RWPE2 (cell line): ENCODE data around the gene ZDHHC11.
"Not testable (repeated sequence)": the region's sequence is repeated elsewhere in the genome, so short reads cannot be mapped to it uniquely, and the experiment has no call there.

ENCODE experiments used
- ATAC-seq: fragments of 200-7000 bp; cut with Tn5 transposase; 3 replicates; pipeline ENCODE4 v1.9.1; 2021; ENCODE audit warnings: low read depth
- DNase-seq: peaks from one replicate; pipeline ENCODE4 v3.0.0-alpha.2; 2020; ENCODE audit warnings: low spot score
- H3K27ac ChIP-seq: fragments of 450-650 bp; 2 replicates; pipeline ENCODE4 v1.5.1; 2017; ENCODE audit warnings: mild to moderate bottlenecking; ENCODE audit not compliant: poor library complexity, severe bottlenecking
- H3K27me3 ChIP-seq: fragments of 250-450 bp; sonication (Bioruptor Pico); 2 replicates; pipeline ENCODE4 v1.5.1; 2021; ENCODE audit warnings: mild to moderate bottlenecking, moderate library complexity; ENCODE audit not compliant: insufficient read depth, poor library complexity, severe bottlenecking
- H3K36me3 ChIP-seq: fragments of 250-450 bp; sonication (Bioruptor Pico); 2 replicates; pipeline ENCODE4 v1.5.1; 2020; ENCODE audit warnings: low read depth, mild to moderate bottlenecking, moderate library complexity
- H3K4me1 ChIP-seq: fragments of 250-450 bp; sonication (Bioruptor Pico); 2 replicates; pipeline ENCODE4 v1.5.1; 2021; ENCODE audit warnings: mild to moderate bottlenecking, moderate library complexity; ENCODE audit not compliant: insufficient read depth, poor library complexity, severe bottlenecking
- H3K4me3 ChIP-seq: fragments of 250-450 bp; sonication (Bioruptor Pico); 2 replicates; pipeline ENCODE4 v1.5.1; 2021; ENCODE audit warnings: mild to moderate bottlenecking, moderate library complexity; ENCODE audit not compliant: severe bottlenecking
- H3K9me3 ChIP-seq: fragments of 250-450 bp; sonication (Bioruptor Pico); 2 replicates; pipeline ENCODE4 v1.5.1; 2021; ENCODE audit warnings: mild to moderate bottlenecking, moderate library complexity; ENCODE audit not compliant: severe bottlenecking
- CTCF ChIP-seq: fragments of 450-650 bp; IDR thresholded peaks from one replicate; pipeline ENCODE4 v1.5.1; 2017; ENCODE audit warnings: mild to moderate bottlenecking, moderate library complexity; ENCODE audit not compliant: poor library complexity, severe bottlenecking

Gene ZDHHC11

GRCh38 chr5:851553-851952 is 767 bp upstream of the ZDHHC11 start:
- DNase-seq, result peak; percentile 52
- no peak for TF ChIP-seq CTCF
- no peaks in the 10 kb centered on the region for H3K9me3 ChIP-seq
- no peaks in the 10 kb centered on the region for H3K36me3 ChIP-seq
- H3K4me1 ChIP-seq, result no peaks in the 10 kb centered on the region
- H3K4me3 ChIP-seq, result no peak overlapping the region
- ATAC-seq, result no peak
- H3K27me3 ChIP-seq, result peaks cover 29% of the 10 kb centered on the region
- H3K27ac ChIP-seq, result no peak overlapping the region

GRCh38 chr5:851076-851475 is 290 bp upstream of the ZDHHC11 start:
- Histone ChIP-seq H3K4me3 (no peak overlapping the region), H3K9me3 (no peaks in the 10 kb centered on the region), H3K36me3 (no peaks in the 10 kb centered on the region), H3K27me3 (peaks cover 29% of the 10 kb centered on the region), H3K4me1 (no peaks in the 10 kb centered on the region), H3K27ac (no peak overlapping the region)
- ATAC-seq, result peak; percentile 4; the same call in 1 of the 3 replicates
- no peak for TF ChIP-seq CTCF
- peak; percentile 49 for DNase-seq

- DNase-seq, result peak; percentile 65
These were observed 1.0 kb downstream of the ZDHHC11 start for GRCh38 chr5:849651-850301.

GRCh38 chr5:848671-849111 is 2.1 kb downstream of the ZDHHC11 start:
- no peaks in the 10 kb centered on the region for H3K9me3 ChIP-seq
- TF ChIP-seq CTCF, result no peak
- no peak overlapping the region for H3K4me3 ChIP-seq
- H3K36me3 ChIP-seq, result no peaks in the 10 kb centered on the region
- DNase-seq, result peak; percentile 64
- no peaks in the 10 kb centered on the region for H3K4me1 ChIP-seq
- H3K27me3 ChIP-seq, result peaks cover 29% of the 10 kb centered on the region
- no peak overlapping the region for H3K27ac ChIP-seq
- ATAC-seq, result no peak

More at GRCh38 chr5:849651-850301, 1.0 kb downstream of the ZDHHC11 start:
- H3K4me1 ChIP-seq, result no peaks in the 10 kb centered on the region
- no peak overlapping the region for H3K4me3 ChIP-seq
- H3K27me3 ChIP-seq, result peaks cover 29% of the 10 kb centered on the region
- H3K27ac ChIP-seq, result no peak overlapping the region
- no peak for TF ChIP-seq CTCF
- no peaks in the 10 kb centered on the region for H3K36me3 ChIP-seq
- ATAC-seq, result no peak
- H3K9me3 ChIP-seq, result no peaks in the 10 kb centered on the region

- H3K4me3 ChIP-seq, H3K9me3 ChIP-seq, H3K27ac ChIP-seq, ATAC-seq, H3K4me1 ChIP-seq, H3K36me3 ChIP-seq: not testable (repeated sequence)
- peaks cover 29% of the 10 kb centered on the region for H3K27me3 ChIP-seq
- peak; percentile 45 for DNase-seq
These were observed 3.0 kb downstream of the ZDHHC11 start for GRCh38 chr5:847736-848135.

GRCh38 chr5:847212-847611 is 3.6 kb downstream of the ZDHHC11 start:
- not testable (repeated sequence) for H3K9me3 ChIP-seq, H3K36me3 ChIP-seq, H3K27ac ChIP-seq, H3K4me3 ChIP-seq, ATAC-seq, H3K4me1 ChIP-seq
- DNase-seq, result peak; percentile 32
- H3K27me3 ChIP-seq, result peaks cover 27% of the 10 kb centered on the region

GRCh38 chr5:846602-847091 is 4.1 kb downstream of the ZDHHC11 start:
- H3K4me3 ChIP-seq, H3K27ac ChIP-seq, ATAC-seq, H3K36me3 ChIP-seq, H3K9me3 ChIP-seq, H3K4me1 ChIP-seq: not testable (repeated sequence)
- peaks cover 22% of the 10 kb centered on the region for H3K27me3 ChIP-seq
- DNase-seq, result peak; percentile 43
